NCI-H2171 (cell line): Measurements from ENCODE around the gene NTN5.

Experiments used
- DNase-seq: peaks from one replicate; lab custom pipeline; 2025; lab: John Stamatoyannopoulos, UW

NTN5 gene

DNA sequence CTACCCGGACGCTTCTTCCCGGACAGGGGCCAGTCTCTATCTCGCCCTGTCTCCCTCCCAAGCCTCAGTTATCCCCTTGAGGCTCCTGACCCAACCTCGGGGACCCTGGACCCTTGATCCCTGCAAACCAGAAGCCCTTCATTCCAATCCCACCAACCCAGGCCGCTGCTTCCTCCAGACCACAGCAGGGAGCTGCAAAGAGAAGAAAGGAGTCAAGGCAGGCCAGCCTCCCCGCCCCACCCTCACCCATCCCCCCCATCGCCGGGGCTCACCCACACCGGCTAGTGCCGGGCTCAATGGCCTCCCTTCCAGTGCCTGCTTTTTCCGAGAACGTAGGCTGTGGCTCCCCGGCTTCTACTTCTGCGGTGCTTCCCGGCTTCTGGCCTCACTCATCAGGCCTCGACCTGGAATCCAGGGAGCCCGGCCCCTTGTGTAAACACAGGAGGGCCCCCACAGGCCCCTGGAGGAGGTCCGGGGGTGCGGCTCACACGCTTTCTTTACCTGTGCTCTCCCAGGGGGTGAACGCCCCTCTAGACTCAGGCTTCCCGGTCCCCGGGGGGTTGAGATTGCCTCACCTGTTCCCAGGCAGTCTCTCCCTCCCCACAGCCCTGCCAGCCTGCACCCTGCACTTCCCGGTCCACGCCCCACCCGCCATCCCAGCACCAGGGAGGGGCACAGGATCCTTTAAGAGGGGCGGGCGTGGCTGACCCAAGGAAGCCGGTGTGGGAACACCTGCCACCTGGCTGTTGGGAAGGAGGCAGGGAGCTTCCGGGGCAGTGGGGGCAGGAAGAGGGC, 58.2 kb downstream of the NTN5 start, which contains the start of gene FAM83E:
Gene FAM83E (minus strand): TSS at position 641 of the 795 bp plus-strand sequence. CDS start 1,704 bp downstream, outside the sequence.
- peak; percentile 35 for DNase-seq

DNA sequence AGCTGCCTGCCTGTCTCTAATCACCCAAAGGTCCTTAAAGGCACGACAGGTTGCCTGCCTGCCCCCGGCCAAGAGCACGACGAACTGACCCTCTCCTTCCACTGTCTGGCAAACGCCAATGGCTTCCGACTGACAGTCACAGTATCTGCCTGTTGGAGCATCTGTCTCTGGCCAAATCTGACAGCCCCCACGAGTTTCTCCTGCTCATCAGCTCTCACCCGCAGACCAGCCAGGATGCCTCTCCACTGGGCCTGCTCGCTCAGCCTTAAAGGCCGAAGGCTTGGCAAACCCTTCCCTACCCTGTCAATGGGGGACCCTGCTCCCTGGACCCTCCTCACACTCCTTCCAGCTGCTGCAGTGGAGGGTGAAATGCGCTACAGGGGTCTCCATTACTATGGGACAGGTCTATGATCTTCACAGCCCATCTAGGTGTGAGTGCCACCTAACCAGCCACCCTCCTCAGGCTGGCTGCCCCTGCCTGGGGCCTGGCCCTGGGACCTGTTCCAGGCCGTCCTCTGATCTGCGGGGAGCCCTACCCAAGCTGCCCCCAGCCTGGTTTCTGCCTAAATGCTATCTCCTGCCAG, 58.9 kb downstream of the NTN5 start:
- no peak for DNase-seq

DNA sequence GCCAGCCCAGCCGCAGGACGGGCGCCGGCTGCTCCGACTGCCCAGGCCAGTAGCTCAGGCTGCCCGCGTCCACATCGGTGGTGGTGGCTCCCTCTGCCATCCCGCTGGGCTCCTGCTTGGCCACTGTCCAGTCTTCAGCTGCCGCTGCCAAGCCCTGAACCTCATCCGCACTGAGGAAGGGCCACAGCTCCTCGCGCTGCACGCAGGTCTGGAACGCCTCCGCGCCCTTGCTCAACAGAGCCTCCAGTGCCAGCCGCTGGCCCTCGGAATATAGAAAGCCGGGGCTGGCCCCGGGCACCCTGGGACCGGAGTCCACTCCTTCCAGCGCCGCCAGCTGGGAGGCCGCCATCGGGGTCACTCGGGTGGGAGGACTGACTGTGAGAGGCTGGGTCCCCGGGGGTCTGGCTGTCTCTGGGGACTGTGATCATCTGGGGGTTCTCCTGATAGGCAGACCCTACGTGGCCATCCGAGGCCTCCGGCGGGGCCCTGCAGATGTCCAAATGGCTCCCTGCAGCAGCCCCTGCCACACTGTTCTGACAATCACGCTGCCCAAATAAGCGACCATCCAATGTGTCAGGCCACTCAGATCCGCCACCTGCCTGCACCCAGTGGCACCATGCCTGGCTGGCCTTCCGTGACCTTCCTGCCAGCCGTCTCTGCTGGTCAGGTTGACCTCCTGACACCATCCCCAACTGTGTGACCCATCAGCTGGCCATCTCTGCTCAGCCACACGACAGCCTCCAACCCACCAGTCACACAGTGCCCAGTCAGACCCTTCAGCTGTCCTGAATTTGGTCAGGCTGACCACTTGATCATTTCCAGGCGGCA, 59.6 kb downstream of the NTN5 start:
- DNase-seq = no peak

DNA sequence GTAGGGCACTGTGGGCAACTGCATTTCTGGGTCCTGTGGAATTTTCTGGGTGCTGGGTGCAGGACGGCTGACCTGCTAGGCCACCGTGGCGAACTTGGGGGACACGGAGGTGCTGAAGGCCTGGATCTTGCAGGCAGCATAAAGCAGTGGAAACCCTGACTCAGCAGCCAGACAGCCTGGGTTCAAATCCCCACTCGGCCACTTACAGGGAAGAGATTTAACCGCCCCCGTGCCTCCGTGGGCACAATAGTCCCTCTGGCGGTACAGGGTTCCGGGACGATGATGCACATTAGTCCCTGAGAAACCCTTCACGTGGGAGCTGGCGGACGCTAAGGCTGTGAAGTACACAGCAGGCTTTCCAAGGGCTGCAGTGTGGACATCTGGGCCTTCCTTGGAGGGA, 60.9 kb downstream of the NTN5 start:
- no peak for DNase-seq
